Gastrocnemius medialis (tissue), 4 donors: ENCODE measurements around the gene CLSTN2. TPM values are rescaled to one million over a fixed set of nuclear protein-coding genes. Genes with fewer than 3 reads are reported as not detected.

Experiments used
- ATAC-seq, 2 donors: fragments of 150-250 bp; one replicate each; pipeline ENCODE4 v1.9.1; 2016
- DNase-seq, 2 donors: peaks; one replicate each; pipeline ENCODE4 v3.0.0-alpha.2; 2019
- H3K27ac ChIP-seq, 4 donors: fragments of 200-600 bp; sonication (generic); 1 replicate in 1 of 4; 2 replicates in 3 of 4; pipeline ENCODE4 v1.5.1; 2016 to 2018; ENCODE audit warnings: mild to moderate bottlenecking in 2 of 4, moderate library complexity in 1 of 4
- H3K27me3 ChIP-seq, 3 donors: fragments of 200-600 bp; sonication (generic) in 2 of 3; 1 replicate in 1 of 3; 2 replicates in 2 of 3; pipeline versions ENCODE4 v1.5.1 to v1.6.0; 2016 to 2019; ENCODE audit warnings: mild to moderate bottlenecking in 1 of 3, moderate library complexity in 1 of 3
- H3K36me3 ChIP-seq, 2 donors: fragments of 200-600 bp; sonication (generic) in 1 of 2; one replicate each; pipeline ENCODE4 v1.5.1; 2017 to 2018
- H3K4me1 ChIP-seq, 2 donors: fragments of 200-600 bp; sonication (generic) in 1 of 2; one replicate each; pipeline ENCODE4 v1.5.1; 2016 to 2017; ENCODE audit warnings: mild to moderate bottlenecking in 2 of 2
- H3K4me3 ChIP-seq, 4 donors: fragments of 200-600 bp; sonication (generic) in 3 of 4; 1 replicate in 1 of 4; 2 replicates in 3 of 4; pipeline ENCODE4 v1.5.1; 2016 to 2019; ENCODE audit warnings: mild to moderate bottlenecking in 2 of 4
- H3K9me3 ChIP-seq, 3 donors: fragments of 200-600 bp; sonication (generic) in 2 of 3; 1 replicate in 1 of 3; 2 replicates in 2 of 3; pipeline ENCODE4 v1.5.1; 2016 to 2019
- POLR2A ChIP-seq, 2 donors: fragments of 450-650 bp; IDR thresholded peaks; one replicate each; pipeline ENCODE4 v1.6.1; 2017; ENCODE audit warnings: antibody characterized with exemption in 2 of 2, mild to moderate bottlenecking in 2 of 2, moderate library complexity in 2 of 2
- in situ Hi-C, 4 donors: fragments of 200-750 bp; cut with MboI; loops; one replicate each; pipeline versions ENCODE4 v1.15.0 to v1.8.0; 2017; ENCODE audit warnings: low sequenced_read_pairs in 4 of 4
- intact Hi-C: fragments of 100-400 bp; cut with DNase I; formaldehyde crosslinking; loops from one replicate; pipeline ENCODE4 v1.15.1; 2023; ENCODE audit warnings: low total_unique reads
- total RNA-seq, 4 donors: library from RNA; depleted of rRNA; stranded (reverse); fragments of >200 nt; gene quantifications; one replicate each; pipeline versions ENCODE4 v1.1.0 to v1.2.3, GENCODE V29; 2016
- TF ChIP-seq, protein P1 (sequence below), 5 experiments: fragments of 450-650 bp in 3 of 5; fragments of 200-600 bp in 2 of 5; sonication (generic) in 2 of 5; IDR thresholded peaks in 4 of 5; conservative IDR thresholded peaks in 1 of 5; 1 replicate in 4 of 5; 2 replicates in 1 of 5; pipeline ENCODE4 v1.5.1; 2016 to 2019; ENCODE audit warnings: antibody characterized with exemption in 5 of 5, mild to moderate bottlenecking in 3 of 5, moderate library complexity in 3 of 5

The CLSTN2 gene
- total RNA-seq, 4 donors from 2014 or later: 1.1 to 4.9 (median 4.0) TPM

- Histone ChIP-seq H3K27me3 (no peaks in the 10 kb centered on the region), H3K4me3 (no peak overlapping the region), H3K4me1 (no peaks in the 10 kb centered on the region), H3K27ac (no peak overlapping the region), H3K9me3 (no peaks in the 10 kb centered on the region), H3K36me3 (no peaks in the 10 kb centered on the region)
- in situ Hi-C loops: no loop called here
- no peak for TF ChIP-seq POLR2A (IDR thresholded peaks at IDR 0.05)
- TF ChIP-seq, protein P1, sequence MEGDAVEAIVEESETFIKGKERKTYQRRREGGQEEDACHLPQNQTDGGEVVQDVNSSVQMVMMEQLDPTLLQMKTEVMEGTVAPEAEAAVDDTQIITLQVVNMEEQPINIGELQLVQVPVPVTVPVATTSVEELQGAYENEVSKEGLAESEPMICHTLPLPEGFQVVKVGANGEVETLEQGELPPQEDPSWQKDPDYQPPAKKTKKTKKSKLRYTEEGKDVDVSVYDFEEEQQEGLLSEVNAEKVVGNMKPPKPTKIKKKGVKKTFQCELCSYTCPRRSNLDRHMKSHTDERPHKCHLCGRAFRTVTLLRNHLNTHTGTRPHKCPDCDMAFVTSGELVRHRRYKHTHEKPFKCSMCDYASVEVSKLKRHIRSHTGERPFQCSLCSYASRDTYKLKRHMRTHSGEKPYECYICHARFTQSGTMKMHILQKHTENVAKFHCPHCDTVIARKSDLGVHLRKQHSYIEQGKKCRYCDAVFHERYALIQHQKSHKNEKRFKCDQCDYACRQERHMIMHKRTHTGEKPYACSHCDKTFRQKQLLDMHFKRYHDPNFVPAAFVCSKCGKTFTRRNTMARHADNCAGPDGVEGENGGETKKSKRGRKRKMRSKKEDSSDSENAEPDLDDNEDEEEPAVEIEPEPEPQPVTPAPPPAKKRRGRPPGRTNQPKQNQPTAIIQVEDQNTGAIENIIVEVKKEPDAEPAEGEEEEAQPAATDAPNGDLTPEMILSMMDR (IDR thresholded peaks at IDR 0.05 in 4 of 5, conservative IDR thresholded peaks at IDR 0.05 in 1 of 5): no peak
- intact Hi-C loops: no loop called here
- ATAC-seq (no peak), DNase-seq (no peak)
These were observed 96.2 kb downstream of the CLSTN2 start for GRCh38 chr3:140031170-140031569.

DNA sequence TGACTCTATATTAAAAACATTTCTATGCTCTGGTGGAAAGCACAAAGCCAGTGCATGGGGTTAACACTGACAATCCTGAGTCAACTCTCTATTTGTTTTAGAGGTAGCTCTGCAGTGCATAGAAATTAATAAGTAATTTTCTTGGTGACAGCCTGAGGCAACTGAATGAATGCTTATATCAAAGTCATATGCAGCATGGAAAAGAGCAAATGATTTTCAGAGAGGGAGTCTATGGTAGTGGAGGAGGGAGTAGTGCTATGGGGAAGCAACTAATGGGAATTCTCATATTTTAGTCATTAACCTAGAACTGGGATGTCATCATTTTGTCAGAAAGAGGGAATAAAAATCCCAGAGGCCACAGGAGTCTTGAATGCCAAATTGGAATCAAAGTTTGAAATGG is 99.1 kb downstream of the CLSTN2 start:
- H3K4me3 ChIP-seq: no peak overlapping the region
- no peaks in the 10 kb centered on the region for H3K27me3 ChIP-seq
- DNase-seq (no peak), ATAC-seq (no peak)
- no peaks in the 10 kb centered on the region for H3K4me1 ChIP-seq
- no peaks in the 10 kb centered on the region for H3K9me3 ChIP-seq
- TF ChIP-seq, protein P1 (IDR thresholded peaks at IDR 0.05 in 4 of 5, conservative IDR thresholded peaks at IDR 0.05 in 1 of 5): no peak
- TF ChIP-seq POLR2A (IDR thresholded peaks at IDR 0.05): no peak
- no peaks in the 10 kb centered on the region for H3K36me3 ChIP-seq
- intact Hi-C loops (no loop called here), in situ Hi-C loops (no loop called here)
- no peak overlapping the region for H3K27ac ChIP-seq

- TF ChIP-seq POLR2A (IDR thresholded peaks at IDR 0.05): no peak
- TF ChIP-seq, protein P1 (IDR thresholded peaks at IDR 0.05 in 4 of 5, conservative IDR thresholded peaks at IDR 0.05 in 1 of 5): no peak
- intact Hi-C loops: no loop called here
These were observed 100.9 kb downstream of the CLSTN2 start for GRCh38 chr3:140035871-140036270.

GRCh38 chr3:140050396-140050795 is 115.4 kb downstream of the CLSTN2 start:
- in situ Hi-C loops: no loop called here

More at GRCh38 chr3:140035871-140036270, 100.9 kb downstream of the CLSTN2 start:
- Histone ChIP-seq H3K9me3 (no peaks in the 10 kb centered on the region), H3K4me1 (no peaks in the 10 kb centered on the region), H3K4me3 (no peak overlapping the region), H3K27ac (no peak overlapping the region), H3K36me3 (no peaks in the 10 kb centered on the region), H3K27me3 (no peaks in the 10 kb centered on the region)
- in situ Hi-C loops: no loop called here
- no peak for DNase-seq
- no peak for ATAC-seq

More at GRCh38 chr3:140050396-140050795, 115.4 kb downstream of the CLSTN2 start:
- Histone ChIP-seq H3K4me3 (no peak overlapping the region), H3K27ac (no peak overlapping the region), H3K4me1 (no peaks in the 10 kb centered on the region), H3K9me3 (no peaks in the 10 kb centered on the region), H3K36me3 (no peaks in the 10 kb centered on the region), H3K27me3 (no peaks in the 10 kb centered on the region)
- intact Hi-C loops: no loop called here
- ATAC-seq: no peak
- no peak for DNase-seq
- TF ChIP-seq, protein P1 (IDR thresholded peaks at IDR 0.05 in 4 of 5, conservative IDR thresholded peaks at IDR 0.05 in 1 of 5): no peak
- TF ChIP-seq POLR2A (IDR thresholded peaks at IDR 0.05): no peak
